SK-N-SH (cell line): ENCODE results near the gene ZFYVE27.

Source experiments
- CTCF ChIP-seq: fragments of 200-600 bp; sonication (generic); IDR thresholded peaks from 2 replicates; pipeline ENCODE4 v1.6.1; 2017; ENCODE audit warnings: antibody characterized with exemption, mild to moderate bottlenecking, moderate library complexity
- EP300 ChIP-seq, 2 experiments: IDR thresholded peaks; 2 replicates each; pipeline versions ENCODE4 v1.4.0 to v1.6.1; 2012; ENCODE audit warnings: borderline replicate concordance in 1 of 2, low read depth in 1 of 2, low read length in 1 of 2
- EZH2phosphoT487 ChIP-seq: fragments of 200-600 bp; sonication (generic); IDR thresholded peaks from 2 replicates; pipeline ENCODE4 v1.6.1; 2017; ENCODE audit warnings: low read depth, mixed run types, mild to moderate bottlenecking, antibody characterized with exemption, moderate library complexity, borderline replicate concordance
- GABPA ChIP-seq: IDR thresholded peaks from 2 replicates; pipeline ENCODE4 v1.4.0; 2012; ENCODE audit warnings: low read depth, mild to moderate bottlenecking
- REST ChIP-seq: IDR thresholded peaks from 2 replicates; pipeline ENCODE4 v1.6.1; 2012; ENCODE audit warnings: mild to moderate bottlenecking, low read depth, low read length, moderate library complexity
- RFX5 ChIP-seq: IDR thresholded peaks from 2 replicates; pipeline ENCODE4 v1.6.1; 2012; ENCODE audit warnings: mild to moderate bottlenecking, improper control_type of control experiment, low read length
- RXRA ChIP-seq: IDR thresholded peaks from 2 replicates; pipeline ENCODE4 v1.4.0; 2012; ENCODE audit warnings: low read depth, mild to moderate bottlenecking, borderline replicate concordance
- SMC3 ChIP-seq: IDR thresholded peaks from 2 replicates; pipeline ENCODE4 v1.6.1; 2012; ENCODE audit warnings: low read depth, low read length, improper control_type of control experiment
- TAF1 ChIP-seq: IDR thresholded peaks from 2 replicates; pipeline ENCODE4 v1.6.1; 2012; ENCODE audit warnings: low read depth, mild to moderate bottlenecking, low read length, moderate library complexity, borderline replicate concordance
- TCF12 ChIP-seq: IDR thresholded peaks from 2 replicates; pipeline ENCODE4 v1.4.0; 2012
- YY1 ChIP-seq: IDR thresholded peaks from 2 replicates; pipeline ENCODE4 v1.4.0; 2012; ENCODE audit warnings: low read depth, mild to moderate bottlenecking
- TF ChIP-seq, protein P1 (sequence below): fragments of 150-350 bp; IDR thresholded peaks from 2 replicates; pipeline ENCODE4 v1.6.1; 2017; ENCODE audit warnings: antibody characterized with exemption, low read length, low read depth, borderline replicate concordance

- TF ChIP-seq RXRA = no peak
- no peak for TF ChIP-seq EZH2phosphoT487
- TF ChIP-seq YY1 = no peak
- no peak for TF ChIP-seq TAF1
- TF ChIP-seq CTCF = no peak
- TF ChIP-seq RFX5 = no peak
- TF ChIP-seq EP300 (IDR thresholded peaks at IDR 0.05; ENCODE audit: borderline replicate concordance in 1 of 2, low read depth in 1 of 2, low read length in 1 of 2) = no peak
- TF ChIP-seq GABPA = no peak
- TF ChIP-seq SMC3 = no peak
- TF ChIP-seq REST = no peak
- TF ChIP-seq, protein P1, sequence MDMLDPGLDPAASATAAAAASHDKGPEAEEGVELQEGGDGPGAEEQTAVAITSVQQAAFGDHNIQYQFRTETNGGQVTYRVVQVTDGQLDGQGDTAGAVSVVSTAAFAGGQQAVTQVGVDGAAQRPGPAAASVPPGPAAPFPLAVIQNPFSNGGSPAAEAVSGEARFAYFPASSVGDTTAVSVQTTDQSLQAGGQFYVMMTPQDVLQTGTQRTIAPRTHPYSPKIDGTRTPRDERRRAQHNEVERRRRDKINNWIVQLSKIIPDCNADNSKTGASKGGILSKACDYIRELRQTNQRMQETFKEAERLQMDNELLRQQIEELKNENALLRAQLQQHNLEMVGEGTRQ = no peak
- no peak for TF ChIP-seq TCF12
Measured at GRCh38 chr10:97711640-97712572, 25.0 kb upstream of the ZFYVE27 start.
